HepG2 (cell line): ENCODE results near the gene ENTHD1.

Experiments used
- SAFB2 ChIP-seq: sonication (generic); formaldehyde crosslinking; IDR thresholded peaks from 2 replicates; pipeline ENCODE4 v1.5.1; 2020; ENCODE audit warnings: missing genetic modification reagents, low read depth, mild to moderate bottlenecking, borderline replicate concordance
- ZBTB44 ChIP-seq: sonication (generic); formaldehyde crosslinking; IDR thresholded peaks from 2 replicates; pipeline ENCODE4 v1.4.0; 2020; ENCODE audit warnings: missing genetic modification reagents
- ZFP1 ChIP-seq: IDR thresholded peaks from 2 replicates; pipeline ENCODE4 v1.6.1; 2016

DNA sequence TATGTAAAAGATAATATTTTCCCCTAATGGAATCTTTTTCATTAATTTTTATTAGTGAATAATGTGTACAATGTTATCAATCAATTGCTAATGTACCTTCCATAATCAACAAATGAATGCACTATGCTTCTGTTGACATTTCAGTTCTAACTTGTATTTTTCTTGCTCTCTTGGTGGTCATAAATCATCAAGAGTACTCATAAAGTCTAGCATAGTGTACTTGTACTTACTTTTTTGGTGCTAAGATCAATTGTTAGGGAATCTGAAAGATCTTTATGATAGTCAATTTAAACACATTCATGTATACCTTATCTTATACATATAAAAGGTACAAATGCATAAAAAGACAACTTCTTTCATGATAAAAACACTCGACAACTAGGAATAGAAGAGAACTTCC is 10.5 kb downstream of the ENTHD1 start:
- no peak for TF ChIP-seq SAFB2 (CRISPR knock-in tag)
- no peak for TF ChIP-seq ZBTB44 (CRISPR knock-in tag)
- TF ChIP-seq ZFP1 (CRISPR knock-in tag): no peak
